Stimulated activated naive CD8-positive, alpha-beta T cell treated with anti-CD3 and anti-CD28 coated beads, Interleukin-15, Interleukin-2, amounts not matched to agents 100 ng/mL and 50 ng/mL, for 24 hours (primary cell): ENCODE measurements around the gene TSFM.

ENCODE experiments used
- H3K27ac Mint-ChIP-seq: one replicate; pipeline ENCODE4 v1.8.0; 2021; ENCODE audit warnings: mild to moderate bottlenecking, mixed read lengths
- H3K27me3 Mint-ChIP-seq: one replicate; pipeline ENCODE4 v1.8.0; 2021; ENCODE audit warnings: mixed read lengths
- H3K36me3 Mint-ChIP-seq: one replicate; pipeline ENCODE4 v1.8.0; 2021; ENCODE audit warnings: low read depth, mixed read lengths
- H3K4me1 Mint-ChIP-seq: one replicate; pipeline ENCODE4 v1.8.0; 2021; ENCODE audit warnings: low read depth, mixed read lengths
- H3K4me3 Mint-ChIP-seq: one replicate; pipeline ENCODE4 v1.8.0; 2021; ENCODE audit warnings: mild to moderate bottlenecking, mixed read lengths
- H3K9me3 Mint-ChIP-seq: one replicate; pipeline ENCODE4 v1.8.0; 2021; ENCODE audit warnings: mixed read lengths

TSFM gene

GRCh38 chr12:57777367-57777766 is 5.2 kb upstream of the TSFM start:
- Mint-ChIP-seq H3K4me3 (no peak overlapping the region), H3K4me1 (peaks cover 22% of the 10 kb centered on the region), H3K27me3 (no peaks in the 10 kb centered on the region)

GRCh38 chr12:57777911-57778310 is 4.7 kb upstream of the TSFM start:
- peaks cover 25% of the 10 kb centered on the region for H3K4me1 Mint-ChIP-seq
- H3K9me3 Mint-ChIP-seq, result no peaks in the 10 kb centered on the region
- no peaks in the 10 kb centered on the region for H3K27me3 Mint-ChIP-seq
- H3K36me3 Mint-ChIP-seq, result peaks cover 17% of the 10 kb centered on the region
- no peak overlapping the region for H3K27ac Mint-ChIP-seq
- no peak overlapping the region for H3K4me3 Mint-ChIP-seq

More at GRCh38 chr12:57777367-57777766, 5.2 kb upstream of the TSFM start:
- Mint-ChIP-seq H3K9me3 (no peaks in the 10 kb centered on the region), H3K27ac (no peak overlapping the region), H3K36me3 (peaks cover 13% of the 10 kb centered on the region)

GRCh38 chr12:57779736-57780135 is 2.9 kb upstream of the TSFM start:
- H3K4me3 Mint-ChIP-seq, result no peak overlapping the region
- H3K4me1 Mint-ChIP-seq, result peaks cover 33% of the 10 kb centered on the region
- H3K27me3 Mint-ChIP-seq, result no peaks in the 10 kb centered on the region
- H3K9me3 Mint-ChIP-seq, result no peaks in the 10 kb centered on the region
- H3K36me3 Mint-ChIP-seq, result peaks cover 22% of the 10 kb centered on the region
- H3K27ac Mint-ChIP-seq, result peak overlapping the region; percentile 2

GRCh38 chr12:57780284-57780897 is 2.2 kb upstream of the TSFM start:
- Mint-ChIP-seq H3K27ac (peak overlapping the region; percentile 16), H3K9me3 (no peaks in the 10 kb centered on the region), H3K4me3 (no peak overlapping the region), H3K36me3 (peaks cover 22% of the 10 kb centered on the region), H3K4me1 (peaks cover 33% of the 10 kb centered on the region), H3K27me3 (no peaks in the 10 kb centered on the region)

GRCh38 chr12:57781244-57781643 is 1.3 kb upstream of the TSFM start:
- Mint-ChIP-seq H3K27me3 (no peaks in the 10 kb centered on the region), H3K4me1 (peaks cover 33% of the 10 kb centered on the region), H3K9me3 (no peaks in the 10 kb centered on the region), H3K4me3 (no peak overlapping the region), H3K36me3 (peaks cover 20% of the 10 kb centered on the region), H3K27ac (no peak overlapping the region)

GRCh38 chr12:57781801-57782200 is 786 bp upstream of the TSFM start:
- peaks cover 26% of the 10 kb centered on the region for H3K36me3 Mint-ChIP-seq
- peak overlapping the region; percentile 99 for H3K27ac Mint-ChIP-seq
- H3K27me3 Mint-ChIP-seq, result no peaks in the 10 kb centered on the region
- peaks cover 33% of the 10 kb centered on the region for H3K4me1 Mint-ChIP-seq
- no peak overlapping the region for H3K4me3 Mint-ChIP-seq
- H3K9me3 Mint-ChIP-seq, result no peaks in the 10 kb centered on the region

GRCh38 chr12:57782243-57782607 is 362 bp upstream of the TSFM start:
- Mint-ChIP-seq H3K4me1 (peaks cover 33% of the 10 kb centered on the region), H3K27ac (peak overlapping the region; percentile 99), H3K27me3 (no peaks in the 10 kb centered on the region), H3K36me3 (peaks cover 30% of the 10 kb centered on the region), H3K4me3 (peak overlapping the region; percentile 98), H3K9me3 (no peaks in the 10 kb centered on the region)

GRCh38 chr12:57783466-57783801 is 847 bp downstream of the TSFM start:
- Mint-ChIP-seq H3K4me1 (peaks cover 33% of the 10 kb centered on the region), H3K9me3 (no peaks in the 10 kb centered on the region), H3K27ac (peak overlapping the region; percentile 99), H3K27me3 (no peaks in the 10 kb centered on the region), H3K36me3 (peaks cover 40% of the 10 kb centered on the region), H3K4me3 (peak overlapping the region; percentile 98)

GRCh38 chr12:57783861-57784260 is 1.3 kb downstream of the TSFM start:
- Mint-ChIP-seq H3K4me1 (peaks cover 33% of the 10 kb centered on the region), H3K27me3 (no peaks in the 10 kb centered on the region), H3K9me3 (no peaks in the 10 kb centered on the region), H3K36me3 (peaks cover 44% of the 10 kb centered on the region), H3K27ac (no peak overlapping the region), H3K4me3 (peak overlapping the region; percentile 73)

GRCh38 chr12:57793920-57794319 is 11.3 kb downstream of the TSFM start:
- Mint-ChIP-seq H3K27ac (peak overlapping the region; percentile 8), H3K9me3 (no peaks in the 10 kb centered on the region), H3K36me3 (peaks cover 72% of the 10 kb centered on the region), H3K4me1 (peaks cover 20% of the 10 kb centered on the region), H3K27me3 (no peaks in the 10 kb centered on the region), H3K4me3 (no peak overlapping the region)

GRCh38 chr12:57795354-57795753 is 12.8 kb downstream of the TSFM start:
- Mint-ChIP-seq H3K36me3 (peaks cover 66% of the 10 kb centered on the region), H3K4me1 (peaks cover 20% of the 10 kb centered on the region), H3K27me3 (no peaks in the 10 kb centered on the region), H3K27ac (no peak overlapping the region), H3K9me3 (no peaks in the 10 kb centered on the region), H3K4me3 (no peak overlapping the region)

- Mint-ChIP-seq H3K4me3 (no peak overlapping the region), H3K36me3 (peaks cover 61% of the 10 kb centered on the region), H3K4me1 (peaks cover 15% of the 10 kb centered on the region), H3K9me3 (no peaks in the 10 kb centered on the region), H3K27ac (no peak overlapping the region), H3K27me3 (no peaks in the 10 kb centered on the region)
Observed at GRCh38 chr12:57796996-57797395, 14.4 kb downstream of the TSFM start.

- Mint-ChIP-seq H3K27ac (no peak overlapping the region), H3K4me3 (no peak overlapping the region), H3K27me3 (no peaks in the 10 kb centered on the region), H3K36me3 (peaks cover 54% of the 10 kb centered on the region), H3K9me3 (no peaks in the 10 kb centered on the region), H3K4me1 (peaks cover 13% of the 10 kb centered on the region)
Observed at GRCh38 chr12:57797933-57798332, 15.3 kb downstream of the TSFM start.

GRCh38 chr12:57800965-57801364 is 18.4 kb downstream of the TSFM start:
- Mint-ChIP-seq H3K4me3 (no peak overlapping the region), H3K36me3 (peaks cover 36% of the 10 kb centered on the region), H3K27me3 (no peaks in the 10 kb centered on the region), H3K27ac (peak overlapping the region; percentile 16), H3K4me1 (no peaks in the 10 kb centered on the region), H3K9me3 (no peaks in the 10 kb centered on the region)

- Mint-ChIP-seq H3K27ac (no peak overlapping the region), H3K4me1 (no peaks in the 10 kb centered on the region), H3K27me3 (no peaks in the 10 kb centered on the region), H3K9me3 (no peaks in the 10 kb centered on the region), H3K4me3 (no peak overlapping the region), H3K36me3 (peaks cover 23% of the 10 kb centered on the region)
Observed at GRCh38 chr12:57802607-57803006, 20.0 kb downstream of the TSFM start.

- H3K4me3 Mint-ChIP-seq, result no peak overlapping the region
- H3K27me3 Mint-ChIP-seq, result no peaks in the 10 kb centered on the region
- peaks cover 20% of the 10 kb centered on the region for H3K36me3 Mint-ChIP-seq
- H3K27ac Mint-ChIP-seq, result no peak overlapping the region
- no peaks in the 10 kb centered on the region for H3K4me1 Mint-ChIP-seq
- H3K9me3 Mint-ChIP-seq, result no peaks in the 10 kb centered on the region
Observed at GRCh38 chr12:57803319-57803893, 20.8 kb downstream of the TSFM start.
